GM21381 (cell line): ENCODE results near the gene INAFM2.

Experiments
- ATAC-seq: cut with Tn5 transposase; IDR thresholded peaks from one replicate; pipeline ENCODE4 v1.9.1; 2021; ENCODE audit warnings: mild to moderate bottlenecking, moderate library complexity; ENCODE audit not compliant: unreplicated experiment

Gene INAFM2

GRCh38 chr15:40325700-40326099 lies 2.2 kb downstream of the INAFM2 start:
- no peak for ATAC-seq

GRCh38 chr15:40327457-40327856 lies 4.0 kb downstream of the INAFM2 start:
- ATAC-seq = no peak

GRCh38 chr15:40328176-40328575 lies 4.7 kb downstream of the INAFM2 start:
- ATAC-seq = no peak

GRCh38 chr15:40328751-40329150 lies 5.3 kb downstream of the INAFM2 start:
- ATAC-seq = no peak

GRCh38 chr15:40329804-40330203 lies 6.3 kb downstream of the INAFM2 start:
- no peak for ATAC-seq

- ATAC-seq = no peak
Measured at GRCh38 chr15:40330368-40330836, 6.9 kb downstream of the INAFM2 start.

- ATAC-seq = no peak
Measured at GRCh38 chr15:40331026-40331425, 7.5 kb downstream of the INAFM2 start.

GRCh38 chr15:40331637-40332036 lies 8.1 kb downstream of the INAFM2 start:
- no peak for ATAC-seq

GRCh38 chr15:40332113-40332781 lies 8.8 kb downstream of the INAFM2 start:
- no peak for ATAC-seq

- no peak for ATAC-seq
Measured at GRCh38 chr15:40333922-40334492, 10.5 kb downstream of the INAFM2 start.

GRCh38 chr15:40334541-40334940 lies 11.0 kb downstream of the INAFM2 start:
- no peak for ATAC-seq

- ATAC-seq = no peak
Measured at GRCh38 chr15:40334941-40335795, 11.7 kb downstream of the INAFM2 start.

- no peak for ATAC-seq
Measured at GRCh38 chr15:40335938-40336743, 12.6 kb downstream of the INAFM2 start.

- no peak for ATAC-seq
Measured at GRCh38 chr15:40336744-40337122, 13.2 kb downstream of the INAFM2 start.

- ATAC-seq = no peak
Measured at GRCh38 chr15:40337597-40337996, 14.1 kb downstream of the INAFM2 start.

GRCh38 chr15:40338041-40338657 lies 14.7 kb downstream of the INAFM2 start:
- peak; percentile 55 for ATAC-seq

GRCh38 chr15:40338921-40339620 lies 15.6 kb downstream of the INAFM2 start:
- no peak for ATAC-seq

- no peak for ATAC-seq
Measured at GRCh38 chr15:40339621-40339945, 16.1 kb downstream of the INAFM2 start.

GRCh38 chr15:40340038-40340739 lies 16.7 kb downstream of the INAFM2 start:
- ATAC-seq = no peak
